ENCODE results near the gene MPP3. TPM values are rescaled to one million over a fixed set of nuclear protein-coding genes. Genes with fewer than 3 reads are reported as not detected.

The MPP3 gene
- total RNA-seq, 1 experiment from 2014 or later = 19.5 TPM

- no peak for TF ChIP-seq SIN3A (IDR thresholded peaks at IDR 0.05; ENCODE audit: low read depth)
- TF ChIP-seq EGR1 (IDR thresholded peaks at IDR 0.05; ENCODE audit: low read depth) = no peak
These were observed 41.4 kb downstream of the MPP3 start (continued) for GRCh38 chr17:43791589-43791988.

GRCh38 chr17:43790311-43790940 lies 42.5 kb downstream of the MPP3 start:
- Histone ChIP-seq H4K20me1 (ENCODE audit: insufficient read depth) (no peaks in the 10 kb centered on the region), H3K27ac (ENCODE audit: low read depth, low read length) (no peak overlapping the region), H3K79me2 (ENCODE audit: insufficient read depth, low read length) (no peaks in the 10 kb centered on the region), H3K4me3 (replicated peaks in 1 of 2; ENCODE audit: low read depth in 1 of 2, low read length in 2 of 2) (no peak overlapping the region), H3K4me2 (ENCODE audit: low read length) (no peak overlapping the region), H3K9ac (ENCODE audit: low read length) (no peak overlapping the region), H3K36me3 (ENCODE audit: control insufficient read depth in 1 of 2, insufficient read depth in 2 of 2, low read length in 2 of 2) (no peaks in the 10 kb centered on the region), H3K27me3 (ENCODE audit: insufficient read depth, low read length) (no peaks in the 10 kb centered on the region), H3K9me3 (ENCODE audit: control insufficient read depth in 1 of 2, insufficient read depth in 1 of 2, low read depth in 1 of 2, low read length in 2 of 2) (no peaks in the 10 kb centered on the region), H3K4me1 (ENCODE audit: control insufficient read depth in 1 of 2, insufficient read depth in 2 of 2, low read length in 2 of 2) (peaks cover 10 to 12% of the 10 kb centered on the region in 2 experiments), H3K9me2 (ENCODE audit: insufficient read depth) (no peaks in the 10 kb centered on the region), H2AFZ (ENCODE audit: low read depth, low read length, poor library complexity, severe bottlenecking) (no peak overlapping the region)
- POLR2A ChIA-PET = interaction anchor here (1.0 kb wide), 1 partner anchor 669 kb away, joined by 3 read pairs; no protein-coding TSS in a partner anchor
- BruUV-seq (replicated peaks) = no TSS peak
- ATAC-seq (peak; percentile 64; the same call in 1 of the 2 replicates), DNase-seq (ENCODE audit: low read depth, low spot score) (no peak)
- RAD21 ChIA-PET (ENCODE audit: low non-redundant PET in 1 of 2, low total read pairs in 2 of 2, uncharacterized antibody in 2 of 2, unreplicated experiment in 2 of 2) = no interaction called here
- CTCF ChIA-PET = interaction anchor here (1.2 to 3.1 kb wide), 3 partner anchors 13 to 56 kb away, joined by 3 to 13 read pairs (median 9); partner anchors contain the start of gene CD300LG
- intact Hi-C loops (cut with micrococcal nuclease) = loop anchor here (1.0 kb wide), 1 partner anchor 56 kb away; no protein-coding TSS in a partner anchor
- peak; percentile 65 for TF ChIP-seq RAD21 (IDR thresholded peaks at IDR 0.05; ENCODE audit: low read depth)
- TF ChIP-seq CBX3 (IDR thresholded peaks at IDR 0.05; ENCODE audit: low read depth) = no peak
- TF ChIP-seq ZBTB33 (IDR thresholded peaks at IDR 0.05; ENCODE audit: extremely low read depth, insufficient replicate concordance, low read length) = no peak
- TF ChIP-seq POLR2A (IDR thresholded peaks at IDR 0.05; ENCODE audit: borderline replicate concordance, extremely low read depth, insufficient read depth, insufficient read length) = no peak
- no peak for TF ChIP-seq EZH2 (IDR thresholded peaks at IDR 0.05)
- peak in 2 of 3 experiments; percentile 33 to 45; a peak in 2 of 6 replicates for TF ChIP-seq CTCF (IDR thresholded peaks at IDR 0.05 in 2 of 3, conservative IDR thresholded peaks at IDR 0.05 in 1 of 3; ENCODE audit: borderline replicate concordance in 1 of 3, insufficient read depth in 1 of 3, low read depth in 2 of 3, low read length in 2 of 3)
